ENCODE results near the gene NIF3L1.
"Not testable (repeated sequence)": the region's sequence is repeated elsewhere in the genome, so short reads cannot be mapped to it uniquely, and the experiment has no call there.

Gene NIF3L1

DNA sequence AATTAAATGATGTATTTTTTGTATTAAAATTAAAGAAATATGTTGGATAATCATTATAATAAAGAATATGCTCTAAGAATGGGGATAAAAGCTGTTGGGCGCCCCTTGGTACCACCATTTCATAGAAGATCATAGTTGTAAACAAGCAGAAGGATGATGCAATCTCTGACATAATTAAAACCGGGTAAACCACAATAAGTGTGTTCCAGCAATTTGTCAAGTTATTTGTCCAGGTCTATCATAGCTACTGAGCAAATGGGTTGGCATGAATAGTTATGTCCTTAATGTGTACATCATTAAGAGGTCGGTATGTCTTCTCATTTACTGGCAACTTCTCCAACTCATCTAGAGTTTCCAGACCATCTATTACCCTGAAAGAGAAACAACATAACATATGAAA, 18.0 kb upstream of the NIF3L1 start:
- no peak for DNase-seq (ENCODE audit: low spot score)

DNA sequence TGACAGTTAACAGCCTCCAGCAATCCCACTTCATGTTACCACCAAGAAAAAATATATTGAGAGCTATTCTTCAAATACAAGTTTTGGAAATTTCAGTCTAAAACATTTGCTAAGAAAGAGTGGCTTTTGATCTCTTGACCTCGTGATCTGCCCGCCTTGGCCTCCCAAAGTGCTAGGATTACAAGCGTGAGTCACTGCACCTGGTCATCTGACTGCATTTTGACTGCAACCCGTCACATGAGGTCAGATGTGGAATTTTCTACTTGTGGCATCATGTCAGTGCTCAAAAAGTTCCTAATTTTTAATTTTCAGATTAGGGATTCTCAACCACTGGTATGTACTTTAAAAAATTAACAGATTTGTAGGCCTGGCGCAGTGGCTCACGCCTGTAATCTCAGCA, 15.6 kb upstream of the NIF3L1 start:
- no peak for DNase-seq (ENCODE audit: low spot score)

DNA sequence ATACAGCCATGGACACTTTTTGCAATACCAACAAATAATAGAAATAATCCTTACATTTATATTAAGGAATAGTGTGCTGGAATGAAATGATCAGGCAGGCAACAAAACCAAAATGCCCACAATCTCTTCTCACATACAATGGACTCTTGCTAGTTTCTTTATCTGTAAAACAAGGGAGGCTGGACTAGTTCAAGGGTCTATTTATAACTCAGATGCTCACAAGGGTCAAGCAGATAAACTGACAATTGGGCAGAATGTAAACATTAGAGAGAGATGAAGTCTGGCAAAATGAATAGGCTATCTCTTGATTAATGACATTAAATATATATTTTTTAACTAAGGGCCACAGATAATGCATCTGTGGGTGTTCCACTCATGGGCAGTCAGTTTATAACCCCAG, 11.7 kb upstream of the NIF3L1 start:
- no peak for DNase-seq (ENCODE audit: low spot score)

DNA sequence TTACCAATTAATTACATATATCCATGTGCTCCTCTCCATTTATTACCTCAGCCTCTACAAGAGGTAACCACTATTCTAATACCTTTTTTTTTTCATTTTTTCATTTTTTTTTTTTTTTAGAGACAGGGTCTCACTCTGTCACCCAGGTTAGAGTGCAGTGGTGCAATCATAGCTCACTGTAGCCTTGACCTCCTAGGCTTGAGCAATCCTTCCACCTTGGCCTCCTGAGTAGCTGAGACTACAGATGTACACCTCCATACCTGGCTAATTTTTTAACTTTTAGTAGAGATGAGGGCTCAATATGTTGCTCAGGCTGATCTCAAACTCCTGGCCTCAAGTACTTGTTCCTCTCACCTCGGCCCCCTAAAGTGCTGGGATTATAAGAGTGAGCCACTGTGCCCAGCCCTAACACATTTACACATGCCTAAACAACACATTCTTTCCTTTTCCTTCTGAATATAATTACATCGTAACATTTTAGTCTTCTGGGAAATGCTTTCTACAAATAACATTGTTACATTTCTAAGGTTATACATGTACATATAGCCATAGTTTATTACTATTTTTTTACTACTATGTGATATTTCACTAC, 10.8 kb upstream of the NIF3L1 start:
- no peak for DNase-seq (ENCODE audit: low spot score)

DNA sequence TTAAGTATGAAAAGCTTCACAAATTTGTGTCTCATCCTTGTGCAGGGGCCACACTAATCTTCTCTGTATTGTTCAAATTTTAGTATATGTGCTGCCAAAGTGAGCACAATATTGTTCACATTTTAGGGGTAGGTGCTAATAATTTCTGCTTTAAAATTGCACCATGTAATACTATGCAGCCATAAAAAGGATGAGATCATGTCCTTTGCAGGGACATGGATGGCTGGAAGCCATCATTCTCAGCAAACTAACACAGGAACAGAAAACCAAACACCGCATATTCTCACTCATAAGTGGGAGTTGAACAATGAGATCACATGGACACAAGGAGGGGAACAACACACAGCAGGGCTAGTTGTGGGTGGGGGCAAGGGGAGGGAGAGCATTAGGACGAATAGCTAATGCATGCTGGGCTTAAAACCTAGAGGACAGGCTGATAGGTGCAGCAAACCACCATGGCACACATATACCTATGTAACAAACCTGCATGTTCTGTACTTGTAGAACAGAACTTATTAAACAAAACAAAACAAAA, 7.4 kb upstream of the NIF3L1 start:
- DNase-seq (ENCODE audit: low spot score), result not testable (repeated sequence)

DNA sequence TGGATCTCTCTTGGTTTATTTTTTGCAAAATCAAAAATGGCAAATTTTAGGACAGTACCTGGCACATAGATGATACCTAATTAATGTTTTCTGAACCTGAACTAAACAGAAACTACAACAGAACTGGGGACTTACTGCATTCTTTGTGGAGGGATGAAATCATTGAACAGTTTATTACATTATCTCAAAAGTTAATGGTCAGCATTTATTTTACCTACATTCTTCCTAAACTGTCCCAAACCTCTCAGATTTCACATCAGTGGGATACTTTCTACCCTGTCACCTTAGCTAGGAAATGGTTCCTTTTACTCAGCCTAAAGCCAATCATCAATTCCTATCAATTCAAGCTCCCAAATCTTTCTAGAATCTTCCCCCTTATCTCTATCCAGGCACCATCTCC, 10.3 kb downstream of the NIF3L1 start:
- no peak for DNase-seq (ENCODE audit: low spot score)

DNA sequence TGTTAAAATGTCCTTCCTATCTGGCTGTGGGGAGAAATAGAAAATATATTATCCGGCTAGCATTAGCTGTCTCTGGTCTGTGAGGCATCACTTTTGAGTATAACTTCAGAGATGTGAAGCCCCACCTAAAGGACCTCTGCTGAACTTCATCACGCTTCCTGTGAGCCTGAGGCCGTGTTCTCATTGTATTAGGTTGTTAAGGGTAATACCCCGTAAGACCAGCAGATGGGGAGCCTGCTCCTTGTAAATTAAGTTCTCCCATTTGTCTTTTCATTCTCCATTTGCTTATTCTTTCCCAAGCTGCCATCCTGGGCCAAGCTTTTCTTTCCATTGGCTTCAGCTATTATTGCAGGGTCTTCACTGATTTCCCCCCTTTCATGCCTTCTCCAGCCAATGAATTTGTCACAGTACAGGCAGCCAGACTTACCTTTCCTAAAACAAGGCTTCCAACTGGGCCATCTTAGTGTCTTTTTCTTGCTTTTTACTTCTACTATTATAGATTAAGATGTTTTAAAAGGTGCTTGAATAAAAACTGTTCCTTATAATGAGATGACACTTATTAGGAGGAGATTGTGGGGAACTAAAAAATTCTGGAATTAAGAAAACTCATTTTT, 12.4 kb downstream of the NIF3L1 start:
- peak; percentile 65 for DNase-seq (ENCODE audit: low spot score)

DNA sequence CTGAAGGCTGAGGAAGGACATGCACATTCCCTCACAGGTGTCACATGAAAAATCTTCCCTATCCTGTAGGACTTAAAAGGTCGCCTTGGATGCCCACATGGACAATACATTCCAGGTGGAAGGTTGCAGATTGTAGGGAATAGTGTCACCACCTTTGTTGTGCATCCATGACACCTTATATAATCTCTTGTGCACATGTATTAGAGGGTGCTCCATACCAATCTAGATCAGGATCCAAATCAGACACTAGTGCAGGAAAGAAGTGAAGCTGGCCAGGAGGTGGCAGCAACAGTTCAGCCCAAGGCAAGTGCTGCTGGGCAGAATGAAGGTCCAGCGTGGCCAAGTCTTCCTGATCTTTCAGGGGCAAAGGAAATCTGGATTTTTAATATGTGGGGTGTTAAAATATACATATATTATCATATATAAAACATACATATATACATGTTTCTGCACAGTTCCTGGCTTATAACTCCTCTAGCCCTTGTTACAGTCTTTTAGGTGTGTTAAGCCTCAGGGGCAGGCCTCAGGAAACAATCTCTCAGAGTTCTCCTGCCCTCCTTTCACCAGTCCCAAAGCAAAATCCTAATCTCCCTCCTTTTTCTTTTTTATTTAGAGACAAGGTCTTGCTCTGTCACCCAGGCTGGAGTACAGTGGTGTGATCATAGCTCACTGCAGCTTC, 16.6 kb downstream of the NIF3L1 start:
- DNase-seq (ENCODE audit: low spot score), result peak; percentile 65

DNA sequence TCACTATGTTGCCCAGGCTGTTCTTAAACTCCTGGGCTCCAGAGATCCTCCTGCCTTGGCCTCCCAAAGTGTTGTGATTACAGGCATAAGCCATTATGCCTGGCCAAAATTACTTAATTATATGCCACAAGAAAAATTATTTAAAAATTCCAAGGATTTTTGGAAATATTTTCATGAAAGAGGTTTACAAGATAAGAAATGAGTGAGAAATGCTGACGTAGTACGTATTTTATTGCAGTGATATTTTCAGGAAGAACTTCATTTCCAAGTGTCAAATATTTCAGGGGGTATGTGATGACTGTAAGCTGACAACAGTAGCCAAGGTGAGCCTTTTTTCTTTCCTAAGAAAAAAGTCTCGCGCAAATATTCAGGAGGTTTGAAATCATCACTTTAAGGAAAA, 20.8 kb downstream of the NIF3L1 start:
- no peak for DNase-seq (ENCODE audit: low spot score)

DNA sequence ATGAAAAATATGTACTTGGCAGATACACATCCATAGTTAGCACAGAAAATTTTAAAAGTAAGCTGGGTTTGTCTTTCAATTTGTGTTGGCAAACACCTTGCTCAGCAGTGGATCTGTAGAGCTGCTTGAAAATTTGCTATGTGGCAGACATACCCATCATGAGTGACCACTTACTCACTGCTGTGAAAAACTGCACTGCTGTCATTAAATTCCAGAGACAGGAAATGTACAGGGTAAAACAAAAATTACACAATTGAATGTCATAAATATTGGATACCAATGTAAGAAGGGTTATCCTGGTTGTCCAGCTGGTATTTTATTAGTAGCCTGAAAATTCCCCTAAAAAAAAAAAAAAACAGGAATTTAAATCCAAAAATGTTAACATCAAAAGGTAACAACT, 24.5 kb downstream of the NIF3L1 start:
- DNase-seq (ENCODE audit: low spot score), result no peak

DNA sequence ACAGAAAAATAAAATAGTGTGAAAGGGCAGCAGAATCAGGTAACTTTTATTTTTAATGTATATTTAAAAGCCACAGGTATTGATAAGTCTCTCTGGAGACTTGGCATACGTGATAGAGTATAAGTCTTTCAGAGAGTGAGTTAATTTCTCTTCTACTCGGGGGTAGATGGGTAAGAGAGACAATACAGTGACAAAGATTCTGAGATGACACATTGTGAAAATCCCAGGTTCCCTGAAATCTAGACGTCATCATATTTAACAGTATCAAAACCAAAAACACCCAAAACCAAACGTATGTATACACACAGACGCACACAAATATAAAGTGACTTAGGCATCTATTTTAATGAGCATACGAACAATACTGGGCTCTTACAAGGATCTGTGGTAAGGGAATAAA, 33.3 kb downstream of the NIF3L1 start:
- no peak for DNase-seq (ENCODE audit: low spot score)

DNA sequence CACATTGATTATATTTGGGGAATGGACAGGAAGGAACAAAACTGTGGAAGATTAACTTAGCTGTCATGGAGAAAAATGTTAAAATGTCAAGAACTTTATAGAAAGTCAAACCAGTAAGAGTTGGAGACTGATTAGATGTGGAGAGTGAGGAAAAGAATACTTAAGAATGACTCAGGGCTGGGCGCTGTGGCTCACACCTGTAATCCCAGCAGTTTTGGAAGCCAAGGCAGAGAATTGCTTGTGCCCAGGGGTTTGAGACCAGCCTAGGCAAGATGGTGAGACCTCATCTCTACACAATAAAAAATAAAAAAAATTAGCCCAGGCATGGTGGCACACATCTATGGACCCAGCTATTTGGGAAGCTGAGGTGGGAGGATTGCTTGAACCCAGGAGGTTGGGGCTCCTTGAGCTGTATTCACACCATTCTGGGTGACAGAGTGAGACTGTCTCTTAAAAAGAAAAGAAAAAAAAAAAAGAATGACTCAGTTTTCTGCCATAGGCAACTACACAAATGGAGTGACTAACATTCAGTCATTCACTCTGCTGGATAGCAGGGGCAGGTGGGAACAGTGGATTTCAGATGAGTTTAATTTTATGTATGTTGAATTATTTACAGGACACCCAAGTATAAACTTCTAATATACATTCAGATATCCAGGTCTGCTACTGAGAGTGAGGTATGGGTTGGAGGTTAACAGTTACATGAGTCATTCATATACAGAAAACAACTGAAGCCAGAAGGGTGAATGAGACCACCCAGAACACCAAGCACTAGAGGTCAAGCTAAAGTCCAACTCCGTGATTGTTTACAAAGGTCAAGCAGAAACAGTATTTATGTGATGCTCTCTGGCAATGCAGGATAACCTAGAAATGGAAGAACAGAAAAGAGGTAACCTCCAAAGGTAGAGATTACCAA, 40.4 kb downstream of the NIF3L1 start:
- DNase-seq (ENCODE audit: low spot score), result no peak

DNA sequence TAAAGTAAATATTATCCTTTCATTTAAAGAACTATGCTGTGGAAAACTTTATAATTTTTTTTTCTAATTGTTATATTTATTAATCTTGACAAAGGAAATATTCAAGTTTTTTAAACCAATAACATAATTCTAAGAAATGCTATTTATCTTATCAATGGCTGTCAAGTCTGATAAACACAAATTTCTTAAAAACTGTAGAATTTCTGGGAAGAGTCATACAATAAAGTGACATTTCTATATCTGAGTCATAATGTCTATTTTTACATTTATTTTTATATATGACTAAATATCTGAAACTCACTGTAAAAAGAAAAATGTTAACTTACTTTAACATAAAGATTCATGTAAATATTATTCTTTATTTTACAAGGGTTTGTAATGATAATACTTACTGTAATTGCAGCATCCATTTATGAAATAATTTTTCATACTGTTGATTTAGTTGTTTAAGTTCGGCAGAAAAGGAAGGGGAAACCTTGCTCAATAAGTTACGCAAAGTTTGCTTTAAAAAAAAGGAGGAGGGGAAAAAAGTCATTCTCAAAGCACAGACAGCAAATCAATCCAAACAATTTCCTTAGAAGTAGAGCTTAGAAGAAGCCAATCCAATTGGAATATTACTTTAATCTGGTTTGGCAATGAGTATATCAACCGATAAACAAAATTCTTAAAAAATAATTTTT, 41.9 kb downstream of the NIF3L1 start:
- DNase-seq (ENCODE audit: low spot score), result no peak

DNA sequence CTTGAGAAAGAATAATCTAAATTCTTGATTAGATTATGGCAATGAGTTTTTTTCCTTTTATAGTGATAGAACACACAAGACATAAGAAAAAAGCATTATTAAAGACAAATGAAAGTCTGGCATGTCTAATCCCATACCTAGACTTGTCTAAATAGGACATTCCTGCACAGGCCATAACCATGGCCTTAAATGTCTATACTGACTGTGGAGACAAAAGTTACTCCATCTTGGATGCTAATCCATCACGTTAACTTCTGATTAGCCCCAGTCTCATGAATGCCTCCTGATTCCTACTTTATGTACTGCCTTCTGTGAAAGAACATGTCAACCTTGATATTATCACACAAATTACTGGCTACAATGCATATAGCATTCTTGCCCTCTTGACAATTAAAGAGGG, 50.7 kb downstream of the NIF3L1 start:
- DNase-seq (ENCODE audit: low spot score), result no peak

DNA sequence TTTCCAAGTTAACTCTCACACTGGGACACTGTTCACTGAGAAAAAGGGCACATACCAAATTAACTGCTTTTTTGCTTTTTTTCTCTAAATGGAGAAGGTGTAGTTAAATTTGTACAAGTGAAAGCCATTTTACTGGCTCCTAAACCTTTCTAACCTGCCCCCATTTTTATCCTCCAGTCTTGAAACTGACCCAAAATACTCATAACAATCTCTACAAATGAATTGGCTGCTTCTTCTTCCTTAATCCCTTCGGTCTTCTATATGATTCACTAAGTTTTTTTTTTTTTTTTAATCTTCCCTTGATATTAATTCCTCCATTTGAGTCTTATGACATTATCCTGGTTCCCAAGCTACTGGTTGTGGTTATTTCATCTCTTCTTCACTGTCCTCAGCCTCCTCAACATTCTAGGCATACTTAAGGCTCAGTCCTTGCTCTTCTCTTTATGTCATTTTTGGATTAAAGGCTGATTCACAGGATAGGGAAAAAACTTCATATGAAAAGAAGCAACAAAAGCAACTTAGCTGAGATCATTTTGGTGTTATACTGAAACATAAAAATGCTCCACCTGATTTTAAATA, 54.4 kb downstream of the NIF3L1 start:
- no peak for DNase-seq (ENCODE audit: low spot score)

DNA sequence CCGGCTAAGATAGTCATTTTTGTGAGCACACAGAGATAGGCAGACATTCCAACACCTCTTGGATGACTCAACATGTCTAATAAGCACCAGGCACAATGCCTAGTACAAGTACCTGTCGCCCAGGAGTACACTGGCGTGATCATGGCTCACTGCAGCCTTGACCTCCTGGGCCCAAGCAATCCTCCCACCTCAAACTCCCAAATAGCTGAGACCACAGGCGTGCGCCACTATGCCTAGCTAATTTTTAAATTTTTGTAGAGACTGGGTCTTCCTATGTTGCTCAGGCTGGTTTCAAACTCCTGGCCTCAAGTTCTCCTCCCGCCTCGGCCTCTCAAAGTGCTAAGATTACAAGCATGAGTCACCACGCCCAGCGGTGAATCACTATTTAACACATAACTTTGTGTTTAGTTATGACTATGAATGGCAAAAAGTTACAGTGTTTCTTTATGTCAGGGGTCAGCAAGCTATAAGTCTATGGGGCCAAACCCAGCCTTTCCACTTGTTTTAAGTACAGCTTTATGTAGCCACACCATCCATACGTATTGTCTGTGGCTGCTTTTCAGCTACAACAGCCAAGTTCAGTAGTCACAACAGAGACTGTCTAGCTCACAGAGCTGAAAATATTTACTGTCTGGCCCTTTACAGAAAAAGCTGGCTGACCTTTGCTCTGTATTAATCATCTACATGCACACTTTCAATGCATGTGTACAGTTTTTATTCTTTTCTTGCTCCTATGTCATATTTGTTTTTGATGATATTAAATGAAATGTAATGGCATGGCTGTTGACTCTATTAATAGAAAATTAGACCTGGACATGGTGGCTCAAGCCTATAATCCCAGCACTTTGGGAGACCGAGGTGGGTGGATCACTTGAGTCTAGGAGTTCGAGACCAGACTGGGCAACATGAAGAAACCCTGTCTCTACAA, 55.6 kb downstream of the NIF3L1 start:
- DNase-seq (ENCODE audit: low spot score), result no peak

DNA sequence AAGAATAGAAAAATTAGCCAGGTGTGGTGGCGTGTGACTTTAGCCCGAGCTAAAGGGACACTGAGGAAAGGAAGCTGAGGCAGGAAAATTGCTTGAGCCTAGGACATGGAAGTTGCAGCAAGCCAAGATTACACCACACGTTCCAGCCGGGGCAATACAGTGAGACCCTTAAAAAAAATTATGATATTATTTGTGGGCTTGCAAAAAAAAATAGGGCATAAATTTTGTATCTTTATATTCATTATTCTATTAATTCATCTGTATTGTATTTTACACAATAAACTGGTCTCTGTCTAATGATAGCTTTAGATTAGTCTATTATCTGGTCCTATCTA, 56.2 kb downstream of the NIF3L1 start:
- no peak for DNase-seq (ENCODE audit: low spot score)

DNA sequence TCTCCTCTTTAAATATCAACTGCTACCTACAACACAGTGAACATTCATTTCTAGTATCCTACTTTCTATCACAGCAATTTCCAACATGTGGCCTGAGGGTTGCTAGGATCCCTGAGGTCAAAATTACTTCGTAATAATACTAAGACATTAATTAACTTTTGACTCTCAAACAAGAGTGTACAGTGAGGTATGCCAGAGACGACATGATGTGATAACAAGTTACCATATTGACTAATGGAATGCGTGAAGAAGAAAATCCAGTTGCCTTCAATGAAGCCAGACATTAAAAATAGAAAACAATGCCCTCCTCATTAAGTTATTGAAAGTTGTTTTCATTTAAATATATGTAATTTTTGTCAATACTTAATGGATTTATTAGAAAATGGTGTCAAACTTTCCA, 61.2 kb downstream of the NIF3L1 start:
- no peak for DNase-seq (ENCODE audit: low spot score)

Data from ecto neural progenitor cell (in vitro differentiated cells).